OCI-LY1 (cell line): ENCODE measurements around the gene H1-8.

ENCODE experiments used
- H2AFZ ChIP-seq: fragments of 200-600 bp; sonication (generic), shearing (Covaris generic); 2 replicates; pipeline ENCODE4 v1.6.0; 2014; ENCODE audit warnings: antibody characterized with exemption, mild to moderate bottlenecking, low read length
- H3F3A ChIP-seq: fragments of 200-600 bp; sonication (generic), shearing (Covaris generic); 2 replicates; pipeline ENCODE4 v1.6.0; 2014; ENCODE audit warnings: mild to moderate bottlenecking, antibody characterized with exemption, low read length, moderate library complexity; ENCODE audit not compliant: insufficient read depth
- H3K27ac ChIP-seq: fragments of 200-600 bp; sonication (generic); 2 replicates; pipeline ENCODE4 v1.5.1; 2014; ENCODE audit warnings: low read length, mixed run types, mild to moderate bottlenecking, low read depth; ENCODE audit not compliant: poor library complexity, severe bottlenecking
- H3K27me3 ChIP-seq: fragments of 200-600 bp; sonication (generic); 2 replicates; pipeline ENCODE4 v1.6.0; 2014; ENCODE audit warnings: antibody characterized with exemption, mild to moderate bottlenecking, low read length, moderate library complexity; ENCODE audit not compliant: insufficient read depth
- H3K36me3 ChIP-seq: fragments of 200-600 bp; sonication (generic); 2 replicates; pipeline ENCODE4 v1.6.1; 2014; ENCODE audit warnings: mild to moderate bottlenecking, antibody characterized with exemption, low read length, moderate library complexity, mixed read lengths; ENCODE audit not compliant: insufficient read depth
- H3K4me1 ChIP-seq: fragments of 200-600 bp; sonication (generic); 2 replicates; pipeline ENCODE4 v1.5.1; 2014; ENCODE audit warnings: mild to moderate bottlenecking, low read length, moderate library complexity; ENCODE audit not compliant: insufficient read depth, severe bottlenecking
- H3K4me2 ChIP-seq: fragments of 200-600 bp; sonication (generic), shearing (Covaris generic); 2 replicates; pipeline ENCODE4 v1.6.1; 2014; ENCODE audit warnings: low read length
- H3K4me3 ChIP-seq: fragments of 200-600 bp; sonication (generic); 2 replicates; pipeline ENCODE4 v1.5.1; 2014; ENCODE audit warnings: low read length, low read depth, mild to moderate bottlenecking, mixed read lengths; ENCODE audit not compliant: poor library complexity, severe bottlenecking
- H3K79me2 ChIP-seq: fragments of 200-600 bp; shearing (Covaris generic); 2 replicates; pipeline ENCODE4 v1.6.1; 2016; ENCODE audit warnings: mixed run types, low read length, mixed read lengths; ENCODE audit not compliant: insufficient read depth
- H3K9ac ChIP-seq: fragments of 200-600 bp; sonication (generic), shearing (Covaris generic); 2 replicates; pipeline ENCODE4 v1.6.1; 2014; ENCODE audit warnings: mild to moderate bottlenecking, low read length, mixed read lengths
- H3K9me2 ChIP-seq: fragments of 200-600 bp; sonication (generic), shearing (Covaris generic); 2 replicates; pipeline ENCODE4 v1.6.1; 2014; ENCODE audit warnings: low read depth, mild to moderate bottlenecking, low read length, mixed read lengths
- H3K9me3 ChIP-seq: fragments of 200-600 bp; shearing (Covaris generic); 2 replicates; pipeline ENCODE4 v1.6.1; 2014; ENCODE audit warnings: low read length, mixed read lengths
- H4K20me1 ChIP-seq: fragments of 200-600 bp; sonication (generic), shearing (Covaris generic); 2 replicates; pipeline ENCODE4 v1.6.0; 2016; ENCODE audit warnings: mild to moderate bottlenecking, low read length; ENCODE audit not compliant: insufficient read depth
- CTCF ChIP-seq: fragments of 200-600 bp; sonication (generic), shearing (Covaris generic); IDR thresholded peaks from 2 replicates; pipeline ENCODE4 v1.5.1; 2017; ENCODE audit warnings: mild to moderate bottlenecking, antibody characterized with exemption, low read length, moderate library complexity, mixed read lengths
- EZH2 ChIP-seq: fragments of 200-600 bp; sonication (generic), shearing (Covaris generic); IDR thresholded peaks from 2 replicates; pipeline ENCODE4 v1.8.0; 2017; ENCODE audit warnings: borderline replicate concordance, mixed run types, mild to moderate bottlenecking, antibody characterized with exemption, low read length, moderate library complexity, mixed read lengths

The H1-8 gene

DNA sequence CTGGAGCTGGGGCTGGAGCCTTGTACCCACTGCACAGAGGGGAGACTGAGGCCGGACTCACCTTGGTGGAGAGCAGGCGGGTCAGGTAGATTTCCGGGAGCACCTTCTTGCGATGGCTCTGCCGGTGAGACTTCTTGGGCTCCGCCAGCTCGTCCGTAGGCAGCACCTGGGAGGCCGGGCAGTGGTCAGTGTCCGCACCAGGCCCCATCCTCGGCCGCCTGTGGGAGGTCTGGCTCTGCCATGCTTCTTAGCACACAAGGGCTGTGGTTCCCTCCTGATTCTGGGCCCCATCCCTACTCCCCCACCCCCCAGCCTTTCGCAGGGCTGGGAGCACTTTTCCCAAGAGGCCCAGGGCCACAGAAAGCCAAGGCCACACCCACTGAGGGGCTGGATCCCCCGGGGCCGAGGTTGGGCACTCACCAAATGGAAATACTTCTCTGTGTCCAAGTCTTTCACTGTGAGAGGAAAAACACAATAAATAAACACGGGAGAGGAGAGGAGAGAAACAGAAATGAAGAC is 17.4 kb downstream of the H1-8 start:
- TF ChIP-seq EZH2: no peak
- no peak for TF ChIP-seq CTCF
- no peaks in the 10 kb centered on the region for H3K9me3 ChIP-seq
- H3K4me3 ChIP-seq: no peak overlapping the region
- no peaks in the 10 kb centered on the region for H3K36me3 ChIP-seq
- peaks cover 22% of the 10 kb centered on the region for H3K27me3 ChIP-seq
- H2AFZ ChIP-seq: no peak overlapping the region
- no peak overlapping the region for H3K4me2 ChIP-seq
- H4K20me1 ChIP-seq: no peaks in the 10 kb centered on the region
- H3K27ac ChIP-seq: no peak overlapping the region
- H3K9me2 ChIP-seq: no peaks in the 10 kb centered on the region
- H3K4me1 ChIP-seq: peaks cover 16% of the 10 kb centered on the region
- H3F3A ChIP-seq: no peaks in the 10 kb centered on the region
- H3K79me2 ChIP-seq: no peaks in the 10 kb centered on the region
- H3K9ac ChIP-seq: no peak overlapping the region

GRCh38 chr3:129560911-129561594 is 18.1 kb downstream of the H1-8 start:
- peaks cover 16% of the 10 kb centered on the region; the same call in 1 of the 2 replicates for H3K27me3 ChIP-seq
- no peaks in the 10 kb centered on the region for H3F3A ChIP-seq
- no peak overlapping the region for H3K9ac ChIP-seq
- H3K27ac ChIP-seq: no peak overlapping the region
- no peaks in the 10 kb centered on the region for H3K9me3 ChIP-seq
- no peak for TF ChIP-seq CTCF
- no peak for TF ChIP-seq EZH2
- no peaks in the 10 kb centered on the region for H3K9me2 ChIP-seq
- no peaks in the 10 kb centered on the region for H3K79me2 ChIP-seq
- no peak overlapping the region for H3K4me2 ChIP-seq
- H3K4me3 ChIP-seq: no peak overlapping the region
- H2AFZ ChIP-seq: no peak overlapping the region
- H3K4me1 ChIP-seq: peaks cover 16% of the 10 kb centered on the region
- no peaks in the 10 kb centered on the region for H4K20me1 ChIP-seq
- H3K36me3 ChIP-seq: no peaks in the 10 kb centered on the region

GRCh38 chr3:129561619-129562248 is 18.8 kb downstream of the H1-8 start:
- Histone ChIP-seq H3K4me2 (no peak overlapping the region), H3K27me3 (peaks cover 9% of the 10 kb centered on the region; the same call in 1 of the 2 replicates), H3K9me2 (no peaks in the 10 kb centered on the region), H3K36me3 (no peaks in the 10 kb centered on the region), H3K9me3 (no peaks in the 10 kb centered on the region), H3K79me2 (no peaks in the 10 kb centered on the region), H3F3A (no peaks in the 10 kb centered on the region), H3K27ac (no peak overlapping the region), H3K9ac (no peak overlapping the region), H3K4me1 (peaks cover 16% of the 10 kb centered on the region), H3K4me3 (no peak overlapping the region), H4K20me1 (no peaks in the 10 kb centered on the region), H2AFZ (no peak overlapping the region)
- TF ChIP-seq CTCF (no peak), EZH2 (no peak)
